HT-29 (cell line): ENCODE measurements around the gene PRRT4. TPM values are rescaled to one million over a fixed set of nuclear protein-coding genes. Genes with fewer than 3 reads are reported as not detected.

Source experiments
- DNase-seq: peaks from one replicate; pipeline ENCODE4 v3.0.0-alpha.2; 2015; ENCODE audit warnings: low spot score
- total RNA-seq: library from RNA; depleted of rRNA; stranded (reverse); fragments of >200 nt; shearing (Covaris generic); gene quantifications from 2 replicates; pipeline ENCODE4 v1.2.3, GENCODE V29; 2014; rRNA removed

Gene PRRT4
- total RNA-seq, result 0.16 TPM in 1 of 2 replicates, not detected in the other

GRCh38 chr7:128361411-128362379, at the start of gene PRRT4:
PRRT4 (minus strand) TSS chr7:128361690.
- DNase-seq, result no peak

GRCh38 chr7:128410451-128410753, 48.9 kb upstream of the PRRT4 start:
- DNase-seq, result peak; percentile 81

- DNase-seq, result peak; percentile 90
Measured at GRCh38 chr7:128409596-128410450, 48.3 kb upstream of the PRRT4 start, which contains the start of gene IMPDH1. IMPDH1 (minus strand) TSS chr7:128409982; CDS start chr7:128409901, 81 bp downstream.

- no peak for DNase-seq
Measured at GRCh38 chr7:128408709-128409595, 47.5 kb upstream of the PRRT4 start.

- DNase-seq, result no peak
Measured at GRCh38 chr7:128407751-128408708, 46.5 kb upstream of the PRRT4 start.

GRCh38 chr7:128407233-128407589, 45.7 kb upstream of the PRRT4 start:
- no peak for DNase-seq

GRCh38 chr7:128406314-128407232, 45.1 kb upstream of the PRRT4 start:
- DNase-seq, result peak; percentile 54

- DNase-seq, result peak; percentile 58
Measured at GRCh38 chr7:128405471-128406313, 44.2 kb upstream of the PRRT4 start.

- DNase-seq, result peak; percentile 69
Measured at GRCh38 chr7:128404886-128405470, 43.5 kb upstream of the PRRT4 start.

GRCh38 chr7:128404143-128404681, 42.7 kb upstream of the PRRT4 start:
- peak; percentile 47 for DNase-seq

- no peak for DNase-seq
Measured at GRCh38 chr7:128403676-128404075, 42.2 kb upstream of the PRRT4 start.

- DNase-seq, result no peak
Measured at GRCh38 chr7:128402356-128402755, 40.9 kb upstream of the PRRT4 start.

GRCh38 chr7:128400566-128400965, 39.1 kb upstream of the PRRT4 start:
- no peak for DNase-seq

GRCh38 chr7:128399991-128400390, 38.5 kb upstream of the PRRT4 start:
- no peak for DNase-seq

GRCh38 chr7:128398841-128399135, 37.3 kb upstream of the PRRT4 start:
- no peak for DNase-seq

GRCh38 chr7:128398016-128398840, 36.7 kb upstream of the PRRT4 start:
- peak; percentile 78 for DNase-seq

- DNase-seq, result no peak
Measured at GRCh38 chr7:128396357-128396756, 34.9 kb upstream of the PRRT4 start.
